ENCODE measurements around the gene SLC30A9. TPM values are rescaled to one million over a fixed set of nuclear protein-coding genes. Genes with fewer than 3 reads are reported as not detected.
A peak's percentile ranks its signal among the peaks of the same experiment; 100 is the strongest.

Gene SLC30A9
- total RNA-seq, 1 experiment from 2014 or later, result 32.4 TPM

DNA sequence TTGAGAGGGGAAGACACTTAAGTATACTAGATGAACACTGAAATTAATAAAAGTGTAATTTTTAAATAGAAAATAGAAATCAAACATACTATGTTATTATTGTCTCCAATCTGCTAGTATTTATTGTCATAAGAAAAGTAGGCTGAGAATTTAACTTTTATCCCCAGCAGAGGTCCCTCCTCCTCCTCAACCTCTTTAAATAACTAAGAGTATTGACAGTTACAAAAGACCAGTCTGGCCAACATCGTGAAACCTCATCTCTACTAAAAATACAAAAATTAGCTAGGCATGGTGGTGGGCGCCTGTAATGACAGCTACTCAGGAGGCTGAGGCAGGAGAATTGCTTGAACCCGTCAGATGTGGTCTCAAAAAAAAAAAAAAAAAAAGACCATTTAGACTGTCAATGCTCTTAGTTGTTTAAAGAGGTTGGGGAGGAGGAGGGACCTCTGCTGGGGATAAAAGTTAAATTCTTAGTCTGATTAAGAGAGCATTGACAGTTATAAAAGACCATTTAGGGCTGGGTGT, 4.2 kb downstream of the SLC30A9 start:
- H3K36me3 ChIP-seq (ENCODE audit: control insufficient read depth, insufficient read depth, low read length), result peaks cover 6% of the 10 kb centered on the region
- POLR2A ChIA-PET, result interaction anchor here (0.7 kb wide), 1 partner anchor 491 kb away, joined by 8 read pairs; no protein-coding TSS in a partner anchor
- CTCF ChIA-PET, result no interaction called here
- H3K4me3 ChIP-seq (ENCODE audit: low read depth in 2 of 2, low read length in 2 of 2), result no peak overlapping the region
- in situ Hi-C loops (cut with HindIII; ENCODE audit: low pct_unique_long_range_greater_than_20kb, low sequenced_read_pairs), result no loop called here
- H3K9me3 ChIP-seq (ENCODE audit: control insufficient read depth, insufficient read depth, low read depth, low read length), result no peaks in the 10 kb centered on the region
- peaks cover under 1% of the 10 kb centered on the region; the same call in 1 of the 2 replicates for H3K4me1 ChIP-seq (ENCODE audit: control insufficient read depth, insufficient read depth, low read length)
- no peak overlapping the region for H3K27ac ChIP-seq (ENCODE audit: low read length)
- no peaks in the 10 kb centered on the region for H3K27me3 ChIP-seq (ENCODE audit: control insufficient read depth, insufficient read depth, low read length)
- TF ChIP-seq, protein P1, sequence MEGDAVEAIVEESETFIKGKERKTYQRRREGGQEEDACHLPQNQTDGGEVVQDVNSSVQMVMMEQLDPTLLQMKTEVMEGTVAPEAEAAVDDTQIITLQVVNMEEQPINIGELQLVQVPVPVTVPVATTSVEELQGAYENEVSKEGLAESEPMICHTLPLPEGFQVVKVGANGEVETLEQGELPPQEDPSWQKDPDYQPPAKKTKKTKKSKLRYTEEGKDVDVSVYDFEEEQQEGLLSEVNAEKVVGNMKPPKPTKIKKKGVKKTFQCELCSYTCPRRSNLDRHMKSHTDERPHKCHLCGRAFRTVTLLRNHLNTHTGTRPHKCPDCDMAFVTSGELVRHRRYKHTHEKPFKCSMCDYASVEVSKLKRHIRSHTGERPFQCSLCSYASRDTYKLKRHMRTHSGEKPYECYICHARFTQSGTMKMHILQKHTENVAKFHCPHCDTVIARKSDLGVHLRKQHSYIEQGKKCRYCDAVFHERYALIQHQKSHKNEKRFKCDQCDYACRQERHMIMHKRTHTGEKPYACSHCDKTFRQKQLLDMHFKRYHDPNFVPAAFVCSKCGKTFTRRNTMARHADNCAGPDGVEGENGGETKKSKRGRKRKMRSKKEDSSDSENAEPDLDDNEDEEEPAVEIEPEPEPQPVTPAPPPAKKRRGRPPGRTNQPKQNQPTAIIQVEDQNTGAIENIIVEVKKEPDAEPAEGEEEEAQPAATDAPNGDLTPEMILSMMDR (IDR thresholded peaks at IDR 0.05), result peak; percentile 23; the same call in 1 of the 2 replicates
- no peak for TF ChIP-seq POLR2AphosphoS5 (IDR thresholded peaks at IDR 0.05; ENCODE audit: low read depth, low read length)
- ATAC-seq (no peak), DNase-seq (ENCODE audit: low read depth, low spot score) (no peak)
- no TSS peak for BruUV-seq (replicated peaks)
- intact Hi-C loops (cut with micrococcal nuclease; ENCODE audit: unreplicated experiment), result no loop called here

DNA sequence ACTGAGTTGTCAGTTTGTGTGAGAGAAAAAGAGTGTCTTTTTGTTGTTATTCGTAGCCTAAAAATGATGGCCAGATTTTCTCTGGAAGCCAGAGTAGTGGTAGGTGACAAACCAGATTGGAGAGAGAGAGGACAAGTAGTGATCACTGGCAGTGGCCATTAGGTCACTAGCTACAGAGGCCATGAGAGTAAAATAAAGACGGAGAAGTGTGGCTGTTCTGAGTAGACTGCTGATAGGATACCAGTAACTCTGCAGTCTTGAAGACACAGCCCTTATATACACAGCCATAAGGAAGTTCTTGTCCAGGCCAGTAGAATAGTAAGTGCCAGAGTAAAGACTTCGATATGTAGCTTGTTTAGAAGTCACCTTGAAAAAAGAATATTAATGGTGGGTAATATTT, 7.7 kb downstream of the SLC30A9 start:
- DNase-seq (ENCODE audit: low read depth, low spot score), result no peak

More for the DNA sequence above, 7.7 kb downstream of the SLC30A9 start:
- CTCF ChIA-PET, result no interaction called here
- TF ChIP-seq SIN3A (IDR thresholded peaks at IDR 0.05; ENCODE audit: borderline replicate concordance, insufficient read depth, low read depth, low read length), result no peak
- TF ChIP-seq, protein P1 (IDR thresholded peaks at IDR 0.05), result no peak
- TF ChIP-seq TCF7L2 (IDR thresholded peaks at IDR 0.05; ENCODE audit: low read depth, low read length), result no peak
- TF ChIP-seq POLR2AphosphoS5 (IDR thresholded peaks at IDR 0.05; ENCODE audit: low read depth, low read length), result no peak
- TF ChIP-seq, protein P2, sequence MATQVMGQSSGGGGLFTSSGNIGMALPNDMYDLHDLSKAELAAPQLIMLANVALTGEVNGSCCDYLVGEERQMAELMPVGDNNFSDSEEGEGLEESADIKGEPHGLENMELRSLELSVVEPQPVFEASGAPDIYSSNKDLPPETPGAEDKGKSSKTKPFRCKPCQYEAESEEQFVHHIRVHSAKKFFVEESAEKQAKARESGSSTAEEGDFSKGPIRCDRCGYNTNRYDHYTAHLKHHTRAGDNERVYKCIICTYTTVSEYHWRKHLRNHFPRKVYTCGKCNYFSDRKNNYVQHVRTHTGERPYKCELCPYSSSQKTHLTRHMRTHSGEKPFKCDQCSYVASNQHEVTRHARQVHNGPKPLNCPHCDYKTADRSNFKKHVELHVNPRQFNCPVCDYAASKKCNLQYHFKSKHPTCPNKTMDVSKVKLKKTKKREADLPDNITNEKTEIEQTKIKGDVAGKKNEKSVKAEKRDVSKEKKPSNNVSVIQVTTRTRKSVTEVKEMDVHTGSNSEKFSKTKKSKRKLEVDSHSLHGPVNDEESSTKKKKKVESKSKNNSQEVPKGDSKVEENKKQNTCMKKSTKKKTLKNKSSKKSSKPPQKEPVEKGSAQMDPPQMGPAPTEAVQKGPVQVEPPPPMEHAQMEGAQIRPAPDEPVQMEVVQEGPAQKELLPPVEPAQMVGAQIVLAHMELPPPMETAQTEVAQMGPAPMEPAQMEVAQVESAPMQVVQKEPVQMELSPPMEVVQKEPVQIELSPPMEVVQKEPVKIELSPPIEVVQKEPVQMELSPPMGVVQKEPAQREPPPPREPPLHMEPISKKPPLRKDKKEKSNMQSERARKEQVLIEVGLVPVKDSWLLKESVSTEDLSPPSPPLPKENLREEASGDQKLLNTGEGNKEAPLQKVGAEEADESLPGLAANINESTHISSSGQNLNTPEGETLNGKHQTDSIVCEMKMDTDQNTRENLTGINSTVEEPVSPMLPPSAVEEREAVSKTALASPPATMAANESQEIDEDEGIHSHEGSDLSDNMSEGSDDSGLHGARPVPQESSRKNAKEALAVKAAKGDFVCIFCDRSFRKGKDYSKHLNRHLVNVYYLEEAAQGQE (IDR thresholded peaks at IDR 0.05; ENCODE audit: insufficient read depth in 1 of 2, low read depth in 2 of 2, low read length in 1 of 2), result no peak
- no peak for ATAC-seq
- no peak overlapping the region for H3K4me3 ChIP-seq (ENCODE audit: low read depth in 2 of 2, low read length in 2 of 2)
- H3K27ac ChIP-seq (ENCODE audit: low read length), result no peak overlapping the region
- no peaks in the 10 kb centered on the region for H3K27me3 ChIP-seq (ENCODE audit: control insufficient read depth, insufficient read depth, low read length)
- BruUV-seq (replicated peaks), result no TSS peak
- intact Hi-C loops (cut with micrococcal nuclease; ENCODE audit: unreplicated experiment) (no loop called here), in situ Hi-C loops (cut with HindIII; ENCODE audit: low pct_unique_long_range_greater_than_20kb, low sequenced_read_pairs) (no loop called here)
- POLR2A ChIA-PET, result no interaction called here
- H3K36me3 ChIP-seq (ENCODE audit: control insufficient read depth, insufficient read depth, low read length), result no peaks in the 10 kb centered on the region; the same call in 1 of the 2 replicates
- H3K9me3 ChIP-seq (ENCODE audit: control insufficient read depth, insufficient read depth, low read depth, low read length), result no peaks in the 10 kb centered on the region
- H3K4me1 ChIP-seq (ENCODE audit: control insufficient read depth, insufficient read depth, low read length), result no peaks in the 10 kb centered on the region
